Ascending aorta (tissue), 2 donors: ENCODE data around the gene OCA2. TPM values are rescaled to one million over a fixed set of nuclear protein-coding genes. Genes with fewer than 3 reads are reported as not detected.

Experiments used
- DNase-seq, 2 donors: peaks; one replicate each; pipeline ENCODE4 v3.0.0-alpha.2; 2019; ENCODE audit warnings: low spot score in 2 of 2
- H3K27ac ChIP-seq, 2 donors: fragments of 200-600 bp; sonication (generic); one replicate each; pipeline ENCODE4 v1.5.1; 2016 to 2017; ENCODE audit warnings: mild to moderate bottlenecking in 1 of 2
- H3K27me3 ChIP-seq: fragments of 200-600 bp; sonication (generic); one replicate; pipeline ENCODE4 v1.5.1; 2017
- H3K36me3 ChIP-seq, 2 donors: fragments of 200-600 bp; sonication (generic); one replicate each; pipeline ENCODE4 v1.5.1; 2016
- H3K4me1 ChIP-seq, 2 donors: fragments of 200-600 bp; sonication (generic); one replicate each; pipeline ENCODE4 v1.5.1; 2016 to 2017; ENCODE audit warnings: mild to moderate bottlenecking in 1 of 2
- H3K4me3 ChIP-seq, 2 donors: fragments of 200-600 bp; sonication (generic); one replicate each; pipeline ENCODE4 v1.5.1; 2016 to 2017; ENCODE audit warnings: mild to moderate bottlenecking in 1 of 2
- H3K9me3 ChIP-seq, 2 donors: fragments of 200-600 bp; sonication (generic); one replicate each; pipeline ENCODE4 v1.5.1; 2016
- CTCF ChIP-seq, 3 experiments: fragments of 200-600 bp in 2 of 3; fragments of 450-650 bp in 1 of 3; sonication (generic) in 2 of 3; IDR thresholded peaks; one replicate each; pipeline ENCODE4 v1.5.1; 2016 to 2019; ENCODE audit warnings: antibody characterized with exemption in 3 of 3, mild to moderate bottlenecking in 1 of 3, moderate library complexity in 1 of 3
- intact Hi-C: fragments of 100-400 bp; cut with DNase I; formaldehyde crosslinking; loops from one replicate; pipeline ENCODE4 v1.15.1; 2023
- total RNA-seq: library from RNA; depleted of rRNA; stranded (reverse); fragments of >200 nt; gene quantifications from one replicate; pipeline ENCODE4 v1.1.0, GENCODE V29; 2016

Gene OCA2
- total RNA-seq, 1 donor from 2014 or later, result 1.2 TPM

DNA sequence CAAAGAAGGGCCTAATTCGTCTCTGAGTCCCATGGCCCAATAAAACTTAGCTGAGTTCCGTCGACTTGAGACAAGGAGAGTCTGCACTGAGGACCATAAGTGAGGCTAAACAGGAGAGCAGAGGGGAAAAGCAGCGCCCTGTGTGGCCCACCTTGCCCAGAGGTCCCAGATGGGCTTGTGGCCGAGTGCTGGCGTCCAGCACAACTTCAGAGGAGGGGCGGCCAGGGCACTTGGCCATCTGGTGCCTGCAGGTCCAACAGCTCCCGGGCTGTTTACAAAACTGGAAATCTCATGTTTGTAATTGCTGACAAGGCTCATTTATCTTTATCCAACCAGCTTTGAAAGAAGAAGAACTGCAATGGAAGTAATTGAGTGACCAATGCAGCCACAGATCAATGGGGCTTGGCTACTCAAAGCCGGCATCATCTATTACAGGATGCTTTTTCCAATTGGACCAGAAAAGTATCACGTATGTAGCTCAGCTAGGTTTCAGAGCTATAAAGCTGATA is 306.3 kb downstream of the OCA2 start:
- no peak for TF ChIP-seq CTCF (IDR thresholded peaks at IDR 0.05)
- H3K4me3 ChIP-seq, result no peak overlapping the region
- no peak for DNase-seq

DNA sequence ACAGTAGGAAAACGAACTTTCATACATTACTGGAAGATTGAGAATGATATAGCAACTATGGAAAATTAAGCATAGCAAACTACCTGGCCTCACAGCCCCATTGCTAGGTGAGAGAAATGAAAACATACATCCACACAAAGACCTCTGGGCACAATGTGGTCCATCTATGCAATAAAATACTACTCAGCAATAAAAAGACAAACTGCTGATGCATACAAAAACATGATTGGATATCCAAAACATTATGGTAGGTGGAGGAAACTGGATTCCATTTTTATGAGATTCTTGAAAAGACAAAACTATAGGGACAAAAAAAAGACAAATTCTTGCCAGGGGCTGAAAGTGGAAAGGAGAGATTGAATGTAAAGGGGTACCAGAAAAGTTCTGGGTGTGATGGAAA is 308.8 kb downstream of the OCA2 start:
- H3K36me3 ChIP-seq, result no peaks in the 10 kb centered on the region
- no peaks in the 10 kb centered on the region for H3K4me1 ChIP-seq
- TF ChIP-seq CTCF (IDR thresholded peaks at IDR 0.05), result no peak
- no peak overlapping the region for H3K27ac ChIP-seq
- H3K4me3 ChIP-seq, result no peak overlapping the region
- intact Hi-C loops, result no loop called here
- no peaks in the 10 kb centered on the region for H3K27me3 ChIP-seq
- no peak for DNase-seq
- no peaks in the 10 kb centered on the region for H3K9me3 ChIP-seq

More for the DNA sequence above, 306.3 kb downstream of the OCA2 start:
- intact Hi-C loops, result no loop called here
- Histone ChIP-seq H3K36me3 (no peaks in the 10 kb centered on the region), H3K9me3 (no peaks in the 10 kb centered on the region), H3K27me3 (no peaks in the 10 kb centered on the region), H3K4me1 (no peaks in the 10 kb centered on the region), H3K27ac (no peak overlapping the region)

- DNase-seq, result no peak
- H3K27ac ChIP-seq, result no peak overlapping the region
- TF ChIP-seq CTCF (IDR thresholded peaks at IDR 0.05), result no peak
- H3K4me3 ChIP-seq, result no peak overlapping the region
- H3K4me1 ChIP-seq, result no peaks in the 10 kb centered on the region
- intact Hi-C loops, result no loop called here
- H3K9me3 ChIP-seq, result no peaks in the 10 kb centered on the region
- H3K27me3 ChIP-seq, result no peaks in the 10 kb centered on the region
- no peaks in the 10 kb centered on the region for H3K36me3 ChIP-seq
Observed at GRCh38 chr15:27787931-27788330, 311.2 kb downstream of the OCA2 start.

- no peaks in the 10 kb centered on the region for H3K4me1 ChIP-seq
- no peaks in the 10 kb centered on the region for H3K27me3 ChIP-seq
- no peaks in the 10 kb centered on the region for H3K36me3 ChIP-seq
- no peak overlapping the region for H3K4me3 ChIP-seq
- no peaks in the 10 kb centered on the region for H3K9me3 ChIP-seq
- TF ChIP-seq CTCF (IDR thresholded peaks at IDR 0.05), result no peak
- DNase-seq, result no peak
- intact Hi-C loops, result no loop called here
- no peak overlapping the region for H3K27ac ChIP-seq
Observed at GRCh38 chr15:27784107-27784506, 315.0 kb downstream of the OCA2 start.

GRCh38 chr15:27783678-27784077 is 315.4 kb downstream of the OCA2 start:
- no peak for DNase-seq
- H3K27me3 ChIP-seq, result no peaks in the 10 kb centered on the region
- intact Hi-C loops, result no loop called here
- no peak for TF ChIP-seq CTCF (IDR thresholded peaks at IDR 0.05)
- no peak overlapping the region for H3K27ac ChIP-seq
- no peaks in the 10 kb centered on the region for H3K9me3 ChIP-seq
- H3K4me1 ChIP-seq, result no peaks in the 10 kb centered on the region
- no peak overlapping the region for H3K4me3 ChIP-seq
- H3K36me3 ChIP-seq, result no peaks in the 10 kb centered on the region

DNA sequence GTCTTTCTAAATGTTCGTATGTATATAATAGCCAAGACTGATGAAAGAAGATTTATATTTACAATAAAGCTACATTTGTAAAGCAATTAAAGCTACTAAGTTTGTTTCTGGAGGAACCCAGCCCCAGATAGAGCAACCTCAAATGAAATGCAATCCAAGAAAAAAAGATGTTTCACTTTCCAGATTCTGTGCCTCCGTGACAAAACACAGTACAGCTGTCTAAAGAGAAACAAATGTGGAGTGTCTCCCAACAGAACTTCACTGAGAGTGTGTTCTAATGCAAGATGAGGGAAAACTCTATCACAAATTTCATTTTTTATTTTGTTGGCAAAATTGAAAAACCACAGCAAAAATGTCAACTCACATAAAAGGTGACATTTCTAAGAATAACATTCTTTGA is 317.0 kb downstream of the OCA2 start:
- H3K9me3 ChIP-seq, result no peaks in the 10 kb centered on the region
- H3K36me3 ChIP-seq, result no peaks in the 10 kb centered on the region
- DNase-seq, result no peak
- no peak overlapping the region for H3K4me3 ChIP-seq
- H3K27me3 ChIP-seq, result no peaks in the 10 kb centered on the region
- H3K27ac ChIP-seq, result no peak overlapping the region
- H3K4me1 ChIP-seq, result no peaks in the 10 kb centered on the region
- no peak for TF ChIP-seq CTCF (IDR thresholded peaks at IDR 0.05)
- intact Hi-C loops, result no loop called here
